Prostate gland (tissue), 2 donors: ENCODE results near the gene MCCC1. TPM values are rescaled to one million over a fixed set of nuclear protein-coding genes. Genes with fewer than 3 reads are reported as not detected.
"Not testable (repeated sequence)": the region's sequence is repeated elsewhere in the genome, so short reads cannot be mapped to it uniquely, and the experiment has no call there.

Source experiments
- DNase-seq: peaks from one replicate; pipeline ENCODE4 v3.0.0-alpha.2; 2019; ENCODE audit warnings: low spot score
- H3K27ac ChIP-seq, 2 donors: fragments of 200-600 bp; sonication (generic); 2 replicates each; pipeline ENCODE4 v1.5.1; 2017 to 2019
- H3K27me3 ChIP-seq: fragments of 200-600 bp; sonication (generic); replicated peaks from 2 replicates; pipeline ENCODE4 v1.5.1; 2019; ENCODE audit not compliant: insufficient read depth
- H3K36me3 ChIP-seq, 2 donors: fragments of 200-600 bp; sonication (generic); 1 replicate in 1 of 2; 2 replicates in 1 of 2; pipeline versions ENCODE4 v1.5.1 to v1.8.1; 2017 to 2019
- H3K4me1 ChIP-seq: fragments of 200-600 bp; sonication (generic); replicated peaks from 2 replicates; pipeline ENCODE4 v1.5.1; 2019
- H3K4me3 ChIP-seq, 2 donors: fragments of 200-600 bp; sonication (generic); 2 replicates each; pipeline ENCODE4 v1.5.1; 2017 to 2019
- H3K9me3 ChIP-seq: fragments of 200-600 bp; sonication (generic); 2 replicates; pipeline ENCODE4 v1.5.1; 2017
- POLR2A ChIP-seq: fragments of 450-650 bp; IDR thresholded peaks from one replicate; pipeline ENCODE4 v1.6.1; 2016; ENCODE audit warnings: antibody characterized with exemption, mild to moderate bottlenecking
- POLR2AphosphoS5 ChIP-seq: sonication (generic); formaldehyde crosslinking; IDR thresholded peaks from one replicate; pipeline ENCODE4 v1.6.1; 2017; ENCODE audit warnings: antibody characterized with exemption
- WGBS: methylation state at CpG from one replicate; pipeline ENCODE4 v1.1.5; 2018; 5-methylcytosine and 5-hydroxymethylcytosine counted together
- intact Hi-C: fragments of 100-400 bp; cut with DNase I; formaldehyde crosslinking; loops from one replicate; pipeline ENCODE4 v1.14.2; 2022
- total RNA-seq, 2 donors: library from RNA; depleted of rRNA; stranded (reverse); fragments of >200 nt; gene quantifications; one replicate each; pipeline ENCODE4 v1.1.0, GENCODE V29; 2016
- TF ChIP-seq, protein P1 (sequence below), 4 experiments: fragments of 200-600 bp in 2 of 4; fragments of 450-650 bp in 2 of 4; sonication (generic) in 2 of 4; IDR thresholded peaks; 1 replicate in 3 of 4; 2 replicates in 1 of 4; pipeline ENCODE4 v1.5.1; 2016 to 2019; ENCODE audit warnings: antibody characterized with exemption in 4 of 4, mild to moderate bottlenecking in 2 of 4, moderate library complexity in 2 of 4

Gene MCCC1
- total RNA-seq, 2 donors from 2014 or later: 37.5 to 54.6 TPM

GRCh38 chr3:183069086-183069485, 30.2 kb downstream of the MCCC1 start:
- no peak for DNase-seq

DNA sequence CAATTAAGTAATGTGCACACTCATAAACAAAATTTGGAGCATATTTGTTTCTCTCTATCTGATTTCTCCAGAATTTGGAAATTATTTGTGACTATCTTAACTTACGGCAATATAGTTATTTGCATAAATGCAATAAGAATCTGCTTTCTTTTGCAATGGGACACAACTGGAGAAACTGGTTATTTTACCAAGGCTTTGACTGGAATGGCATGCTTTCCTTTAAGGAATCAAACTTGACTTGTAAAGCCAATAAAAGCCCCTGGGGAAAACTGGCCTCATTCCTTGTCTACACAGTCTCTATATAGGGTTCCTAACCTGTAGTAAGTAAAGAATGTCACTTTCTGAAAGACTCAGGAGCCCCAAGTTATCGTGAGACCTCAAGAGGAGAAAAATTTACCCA, 32.4 kb downstream of the MCCC1 start:
- H3K36me3 ChIP-seq, intact Hi-C loops, H3K4me3 ChIP-seq, H3K9me3 ChIP-seq, H3K27me3 ChIP-seq, H3K4me1 ChIP-seq, H3K27ac ChIP-seq, DNase-seq: not testable (repeated sequence)
- 76% methylated on average over 2 of the region's 2 CpGs for WGBS

More at GRCh38 chr3:183069086-183069485, 30.2 kb downstream of the MCCC1 start:
- TF ChIP-seq, protein P1, sequence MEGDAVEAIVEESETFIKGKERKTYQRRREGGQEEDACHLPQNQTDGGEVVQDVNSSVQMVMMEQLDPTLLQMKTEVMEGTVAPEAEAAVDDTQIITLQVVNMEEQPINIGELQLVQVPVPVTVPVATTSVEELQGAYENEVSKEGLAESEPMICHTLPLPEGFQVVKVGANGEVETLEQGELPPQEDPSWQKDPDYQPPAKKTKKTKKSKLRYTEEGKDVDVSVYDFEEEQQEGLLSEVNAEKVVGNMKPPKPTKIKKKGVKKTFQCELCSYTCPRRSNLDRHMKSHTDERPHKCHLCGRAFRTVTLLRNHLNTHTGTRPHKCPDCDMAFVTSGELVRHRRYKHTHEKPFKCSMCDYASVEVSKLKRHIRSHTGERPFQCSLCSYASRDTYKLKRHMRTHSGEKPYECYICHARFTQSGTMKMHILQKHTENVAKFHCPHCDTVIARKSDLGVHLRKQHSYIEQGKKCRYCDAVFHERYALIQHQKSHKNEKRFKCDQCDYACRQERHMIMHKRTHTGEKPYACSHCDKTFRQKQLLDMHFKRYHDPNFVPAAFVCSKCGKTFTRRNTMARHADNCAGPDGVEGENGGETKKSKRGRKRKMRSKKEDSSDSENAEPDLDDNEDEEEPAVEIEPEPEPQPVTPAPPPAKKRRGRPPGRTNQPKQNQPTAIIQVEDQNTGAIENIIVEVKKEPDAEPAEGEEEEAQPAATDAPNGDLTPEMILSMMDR (IDR thresholded peaks at IDR 0.05): no peak
- TF ChIP-seq POLR2A (no peak), POLR2AphosphoS5 (no peak)
- Histone ChIP-seq H3K36me3 (no peaks in the 10 kb centered on the region), H3K9me3 (no peaks in the 10 kb centered on the region), H3K4me1 (no peaks in the 10 kb centered on the region), H3K27ac (no peak overlapping the region), H3K27me3 (no peaks in the 10 kb centered on the region), H3K4me3 (no peak overlapping the region)
- 0% methylated on average over 1 of the region's 1 CpG for WGBS
- intact Hi-C loops: no loop called here

GRCh38 chr3:183064475-183064874, 34.8 kb downstream of the MCCC1 start:
- no peak overlapping the region for H3K27ac ChIP-seq
- H3K36me3 ChIP-seq: no peaks in the 10 kb centered on the region
- H3K4me1 ChIP-seq: no peaks in the 10 kb centered on the region
- intact Hi-C loops: no loop called here
- no peak for DNase-seq
- no peak overlapping the region for H3K4me3 ChIP-seq
- 89% methylated on average over 26 of the region's 36 CpGs for WGBS
- no peaks in the 10 kb centered on the region for H3K9me3 ChIP-seq
- H3K27me3 ChIP-seq: no peaks in the 10 kb centered on the region
- TF ChIP-seq, protein P1 (IDR thresholded peaks at IDR 0.05): no peak
- TF ChIP-seq POLR2AphosphoS5: no peak
- no peak for TF ChIP-seq POLR2A

DNA sequence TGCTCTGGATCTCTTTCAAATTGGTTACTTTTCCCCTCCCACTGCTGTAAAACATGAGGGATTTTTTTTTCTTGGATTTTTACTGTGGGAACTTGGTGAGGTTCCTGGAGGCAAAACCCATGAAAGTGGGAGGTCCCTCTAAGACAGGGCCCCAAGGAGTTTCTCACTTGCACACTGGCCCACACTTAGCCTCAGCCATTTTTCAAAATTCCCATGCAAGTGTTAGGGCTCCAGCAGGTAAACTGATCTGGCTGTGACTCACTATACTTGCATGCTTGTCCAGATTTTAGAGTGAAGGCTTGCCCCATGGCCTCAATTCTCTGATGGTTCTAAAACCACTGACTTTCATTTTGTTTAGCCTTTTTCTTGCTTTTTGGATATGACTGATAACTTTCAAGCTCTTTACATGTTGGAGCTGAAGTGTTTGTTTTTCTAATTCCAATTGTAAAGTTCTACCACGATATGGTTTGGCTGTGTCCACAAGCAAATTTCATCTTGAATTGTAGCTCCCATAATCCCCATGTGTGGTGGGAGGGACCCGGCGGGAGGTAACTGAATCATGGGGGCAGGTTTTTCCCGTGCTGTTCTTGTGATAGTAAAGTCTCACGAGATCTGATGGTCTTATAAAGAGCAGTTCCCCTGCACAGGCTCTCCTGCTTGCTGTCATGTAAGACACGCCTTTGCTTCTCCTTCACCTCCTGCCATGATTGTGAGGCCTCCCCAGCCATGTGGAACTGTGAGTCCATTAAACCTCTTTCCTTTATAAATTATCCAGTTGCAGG, 37.7 kb downstream of the MCCC1 start:
- Histone ChIP-seq H3K4me3 (no peak overlapping the region), H3K36me3 (no peaks in the 10 kb centered on the region), H3K27ac (no peak overlapping the region), H3K27me3 (no peaks in the 10 kb centered on the region), H3K9me3 (no peaks in the 10 kb centered on the region), H3K4me1 (no peaks in the 10 kb centered on the region)
- TF ChIP-seq, protein P1 (IDR thresholded peaks at IDR 0.05): no peak
- no peak for TF ChIP-seq POLR2AphosphoS5
- TF ChIP-seq POLR2A: no peak
- WGBS: 84% methylated on average over 6 of the region's 6 CpGs
- intact Hi-C loops: no loop called here
- DNase-seq: no peak

DNA sequence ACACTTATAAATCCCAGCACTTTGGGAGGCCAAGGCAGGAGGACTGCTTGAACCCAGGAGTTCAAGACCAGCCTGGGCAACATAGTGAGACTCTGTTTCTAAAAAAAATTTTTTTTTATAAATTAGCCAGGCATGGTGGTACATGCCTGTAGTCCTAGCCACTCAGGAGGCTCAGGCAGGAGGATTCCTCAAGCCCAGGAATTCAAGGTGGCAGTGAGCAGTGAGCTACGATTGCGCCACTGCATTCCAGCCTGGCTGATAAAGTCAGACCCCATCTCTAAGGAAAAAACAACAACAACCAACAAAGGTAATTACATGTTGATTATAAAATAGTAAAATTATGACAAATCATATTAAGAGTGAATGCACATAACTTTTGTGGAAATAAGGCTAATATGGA, 40.9 kb downstream of the MCCC1 start:
- H3K9me3 ChIP-seq: no peaks in the 10 kb centered on the region
- no peaks in the 10 kb centered on the region for H3K36me3 ChIP-seq
- TF ChIP-seq POLR2A: no peak
- TF ChIP-seq, protein P1 (IDR thresholded peaks at IDR 0.05): no peak
- no peak for TF ChIP-seq POLR2AphosphoS5
- 98% methylated on average over 2 of the region's 2 CpGs for WGBS
- no peak overlapping the region for H3K4me3 ChIP-seq
- no peak overlapping the region for H3K27ac ChIP-seq
- DNase-seq: no peak
- intact Hi-C loops: no loop called here
- H3K4me1 ChIP-seq: no peaks in the 10 kb centered on the region
- no peaks in the 10 kb centered on the region for H3K27me3 ChIP-seq
